ENCODE measurements around the gene TMEM121.
"Not testable (repeated sequence)": the region's sequence is repeated elsewhere in the genome, so short reads cannot be mapped to it uniquely, and the experiment has no call there.

Gene TMEM121

DNA sequence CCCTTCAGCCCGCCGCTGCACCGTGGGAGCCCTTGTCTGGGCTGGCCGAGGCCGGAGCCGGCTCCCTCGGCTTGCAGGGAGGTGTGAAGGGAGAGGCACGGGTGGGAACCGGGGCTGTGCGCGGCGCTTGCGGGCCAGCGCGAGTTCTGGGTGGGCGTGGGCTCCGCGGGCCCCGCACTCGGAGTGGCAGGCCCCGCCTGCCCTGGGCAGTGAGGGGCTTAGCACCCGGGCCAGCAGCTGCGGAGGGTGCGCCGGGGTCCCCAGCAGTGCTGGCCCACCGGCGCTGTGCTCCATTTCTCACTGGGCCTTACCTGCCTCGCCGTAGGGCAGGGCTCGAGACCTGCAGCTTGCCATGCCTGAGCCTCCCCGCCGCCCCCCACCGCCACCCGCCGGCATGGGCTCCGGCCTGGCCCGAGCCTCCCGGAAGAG lies 21.4 kb downstream of the TMEM121 start:
- TF ChIP-seq POLR2A (IDR thresholded peaks at IDR 0.05; ENCODE audit: low read length) (no peak), GATA1 (IDR thresholded peaks at IDR 0.05; ENCODE audit: low read depth, low read length) (no peak)
- no peak for DNase-seq

DNA sequence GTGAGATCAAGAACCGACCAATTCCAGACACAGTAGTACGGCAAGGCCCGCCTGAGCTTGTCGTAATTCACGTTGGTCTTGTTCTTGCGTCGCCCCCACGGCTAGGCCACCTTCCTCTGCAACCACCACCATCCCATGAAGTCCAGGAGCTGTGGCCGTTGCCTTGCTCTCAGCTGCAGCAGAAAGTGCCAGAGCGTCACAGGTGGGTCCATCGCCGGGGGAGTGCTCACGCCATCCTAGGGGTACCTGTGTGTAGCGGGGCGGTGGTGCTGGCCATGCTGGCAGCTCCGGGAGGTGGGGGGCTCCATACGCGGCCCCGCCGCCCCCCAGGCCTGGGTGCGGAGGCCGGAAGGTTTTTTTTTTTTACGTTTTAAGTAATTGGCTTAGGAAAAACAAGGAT lies 23.1 kb downstream of the TMEM121 start:
- no peak for DNase-seq
- TF ChIP-seq POLR2A (IDR thresholded peaks at IDR 0.05; ENCODE audit: low read length) (no peak), GATA1 (IDR thresholded peaks at IDR 0.05; ENCODE audit: low read depth, low read length) (no peak)

DNA sequence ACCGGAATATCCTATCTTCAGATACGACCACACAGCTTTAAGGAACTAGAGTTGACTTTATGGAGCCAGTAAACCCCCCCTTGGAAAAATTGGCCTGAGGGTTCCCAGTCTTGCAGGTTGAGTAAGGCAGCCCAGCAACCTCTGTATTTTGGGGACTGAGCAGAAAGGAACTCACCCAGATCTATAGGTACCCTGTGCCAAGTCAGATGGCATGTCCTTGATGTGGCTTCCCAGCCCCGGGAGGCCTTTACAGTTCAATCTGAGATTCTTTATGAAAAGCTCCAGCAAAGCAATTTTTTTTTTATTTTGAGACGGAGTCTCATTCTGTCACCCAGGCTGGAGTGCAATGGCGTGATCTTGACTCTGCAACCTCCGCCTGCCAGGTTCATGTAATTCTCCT lies 27.6 kb downstream of the TMEM121 start:
- no peak for DNase-seq
- TF ChIP-seq GATA1 (IDR thresholded peaks at IDR 0.05; ENCODE audit: low read depth, low read length) (no peak), POLR2A (IDR thresholded peaks at IDR 0.05; ENCODE audit: low read length) (no peak)

DNA sequence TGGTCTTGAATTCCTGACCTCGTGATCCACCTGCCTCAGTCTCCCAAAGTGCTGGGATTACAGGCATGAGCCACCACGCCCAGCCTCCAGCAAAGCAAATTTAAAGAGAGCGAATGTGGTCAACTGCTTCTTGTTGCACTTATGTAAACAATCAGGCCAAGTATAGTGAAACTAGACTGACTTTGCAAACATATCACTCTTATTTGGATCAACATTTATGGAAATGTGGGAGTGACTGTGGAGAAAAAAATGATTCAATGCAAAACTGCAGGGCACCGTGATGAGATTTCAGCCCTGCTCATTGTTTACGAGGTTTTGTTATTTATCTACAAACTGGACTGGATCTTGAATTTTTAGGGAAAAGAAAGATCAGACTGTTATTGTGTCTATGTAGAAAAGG lies 28.1 kb downstream of the TMEM121 start:
- DNase-seq, result no peak
- no peak for TF ChIP-seq POLR2A (IDR thresholded peaks at IDR 0.05; ENCODE audit: low read length)
- no peak for TF ChIP-seq GATA1 (IDR thresholded peaks at IDR 0.05; ENCODE audit: low read depth, low read length)

DNA sequence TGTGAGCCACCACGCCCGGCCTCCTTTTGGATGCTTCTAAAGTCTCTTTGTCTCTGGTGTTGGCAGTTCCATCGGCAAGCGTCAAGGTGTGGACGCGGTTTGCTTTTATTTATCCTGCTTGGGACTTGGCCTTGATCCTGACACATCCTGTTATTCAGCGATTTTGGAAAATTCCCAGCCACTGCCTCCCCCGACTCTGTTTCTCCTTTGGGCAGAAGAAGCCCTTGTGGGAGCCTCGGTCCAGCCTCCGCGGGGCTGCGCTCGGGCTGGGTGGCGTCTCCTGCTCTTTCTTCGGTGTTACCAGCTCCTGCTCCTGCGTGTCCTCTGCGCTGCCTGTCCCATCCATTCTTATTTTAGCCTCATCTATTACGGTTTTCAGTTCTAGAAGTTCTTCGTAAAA lies 31.3 kb downstream of the TMEM121 start:
- not testable (repeated sequence) for DNase-seq

DNA sequence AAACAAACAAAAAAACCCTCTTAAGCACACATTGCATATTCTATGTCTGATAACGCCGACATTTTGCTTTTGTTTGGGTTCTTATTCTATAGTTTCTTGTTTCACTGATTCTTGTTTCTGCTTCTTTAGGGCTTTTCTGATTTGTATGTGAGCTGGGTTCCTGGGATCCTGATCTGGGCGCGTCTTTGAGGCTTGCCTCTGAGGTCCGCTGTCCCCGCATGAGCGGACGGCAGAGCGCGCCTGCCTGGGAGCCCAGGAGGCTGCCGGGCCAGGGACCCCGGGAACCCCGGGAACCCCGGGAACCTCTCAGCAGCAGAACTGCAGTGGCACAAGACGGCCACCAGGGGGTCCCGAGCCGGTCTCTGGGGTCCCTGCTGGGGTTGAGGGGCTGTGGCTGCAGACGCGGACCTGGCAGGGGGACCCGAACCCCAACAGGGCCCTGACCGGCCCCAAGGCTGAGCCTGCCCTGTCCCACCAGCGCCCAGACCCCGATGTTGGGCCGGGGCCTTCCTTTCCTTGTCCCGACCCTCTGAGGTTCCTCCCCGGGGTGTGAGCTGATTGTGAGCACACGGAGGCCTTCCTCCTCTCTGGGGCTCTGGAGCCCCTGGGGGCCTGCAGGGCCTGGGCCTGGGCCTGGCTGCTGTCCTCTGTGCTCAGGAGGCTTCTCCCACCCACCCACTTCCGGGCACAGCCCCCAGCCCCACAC lies 32.2 kb downstream of the TMEM121 start:
- not testable (repeated sequence) for DNase-seq

DNA sequence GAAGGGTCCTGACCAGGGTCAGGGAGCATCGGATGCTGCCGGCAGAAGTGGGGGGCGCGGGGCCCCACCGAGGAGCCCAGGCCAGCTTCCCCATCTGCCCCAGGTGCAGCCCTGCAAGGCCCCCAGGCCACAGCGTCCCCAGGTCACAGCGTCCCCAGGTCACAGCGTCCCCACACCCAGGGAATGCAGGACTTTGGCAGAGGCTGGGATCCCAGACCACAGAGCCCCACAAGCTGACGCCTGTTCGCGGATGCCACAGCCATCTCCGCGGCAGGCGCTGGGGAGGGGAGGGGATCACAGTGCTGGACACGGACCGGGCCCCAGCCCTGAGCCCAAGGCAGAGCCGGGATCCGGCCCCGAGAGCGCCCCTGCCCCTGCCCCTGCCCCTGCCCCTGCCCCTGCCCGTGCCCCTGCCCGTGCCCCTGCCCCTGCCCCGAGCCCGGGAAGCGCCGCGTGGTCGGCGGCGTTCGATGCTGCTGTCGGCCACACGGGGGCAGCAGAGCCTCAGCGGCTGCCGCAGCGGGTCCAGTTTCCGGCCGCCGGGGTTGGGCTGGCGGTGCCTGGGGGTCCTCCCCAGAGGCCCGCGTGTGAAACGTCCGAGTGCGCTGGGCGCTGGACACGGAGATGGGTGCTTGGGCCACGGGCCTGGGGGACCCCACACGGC lies 33.1 kb downstream of the TMEM121 start:
- DNase-seq, result not testable (repeated sequence)

DNA sequence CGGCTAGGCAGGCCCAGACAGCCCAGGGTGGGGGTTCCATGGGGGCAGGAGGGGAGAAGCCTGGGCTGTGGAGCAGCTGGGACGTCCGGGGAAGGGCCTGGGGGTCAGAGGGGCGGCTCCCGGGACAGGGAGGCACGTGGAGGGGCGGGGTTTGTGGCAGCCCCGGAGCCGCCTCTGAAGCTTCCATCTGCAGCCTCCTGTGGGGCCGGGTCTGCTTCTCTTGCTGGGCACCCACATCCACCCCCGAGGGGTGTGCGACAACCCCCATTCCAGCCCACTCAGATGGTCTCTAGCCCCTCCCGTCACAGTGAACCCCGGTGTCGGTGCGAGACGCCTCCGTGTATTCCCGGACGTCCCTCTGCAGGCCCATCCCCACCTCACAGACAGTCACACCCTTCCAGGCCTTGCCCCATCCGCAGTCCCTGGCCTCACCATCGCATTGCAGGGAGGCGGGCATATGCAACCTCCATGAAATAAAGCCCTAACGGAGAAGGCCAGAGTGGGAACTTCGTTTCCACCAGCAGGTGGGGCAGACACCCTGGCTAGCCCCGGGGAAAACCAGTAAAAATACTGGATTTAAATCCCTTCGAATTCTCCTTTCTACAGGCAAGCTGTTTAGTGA lies 33.8 kb downstream of the TMEM121 start:
- not testable (repeated sequence) for DNase-seq

DNA sequence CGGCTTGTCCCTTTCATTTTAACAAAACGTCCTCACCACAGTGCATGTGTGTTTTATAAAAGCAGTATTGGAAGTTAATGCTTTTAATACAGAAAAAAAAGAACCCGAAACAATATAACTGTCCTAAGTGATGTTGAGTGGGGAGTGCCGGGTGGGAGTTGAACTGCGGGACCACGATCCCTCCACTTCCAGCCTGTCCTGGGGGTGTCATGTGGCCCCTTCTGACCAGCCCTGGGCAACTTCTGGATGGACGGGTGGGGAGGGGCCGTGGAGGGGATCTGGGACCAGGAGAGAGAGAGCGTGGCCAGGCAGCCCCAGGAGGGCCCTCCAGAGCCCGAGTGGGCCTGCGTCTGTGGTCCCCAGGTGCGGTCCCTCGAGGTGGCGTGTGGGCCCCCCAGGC lies 35.0 kb downstream of the TMEM121 start:
- DNase-seq, result not testable (repeated sequence)

DNA sequence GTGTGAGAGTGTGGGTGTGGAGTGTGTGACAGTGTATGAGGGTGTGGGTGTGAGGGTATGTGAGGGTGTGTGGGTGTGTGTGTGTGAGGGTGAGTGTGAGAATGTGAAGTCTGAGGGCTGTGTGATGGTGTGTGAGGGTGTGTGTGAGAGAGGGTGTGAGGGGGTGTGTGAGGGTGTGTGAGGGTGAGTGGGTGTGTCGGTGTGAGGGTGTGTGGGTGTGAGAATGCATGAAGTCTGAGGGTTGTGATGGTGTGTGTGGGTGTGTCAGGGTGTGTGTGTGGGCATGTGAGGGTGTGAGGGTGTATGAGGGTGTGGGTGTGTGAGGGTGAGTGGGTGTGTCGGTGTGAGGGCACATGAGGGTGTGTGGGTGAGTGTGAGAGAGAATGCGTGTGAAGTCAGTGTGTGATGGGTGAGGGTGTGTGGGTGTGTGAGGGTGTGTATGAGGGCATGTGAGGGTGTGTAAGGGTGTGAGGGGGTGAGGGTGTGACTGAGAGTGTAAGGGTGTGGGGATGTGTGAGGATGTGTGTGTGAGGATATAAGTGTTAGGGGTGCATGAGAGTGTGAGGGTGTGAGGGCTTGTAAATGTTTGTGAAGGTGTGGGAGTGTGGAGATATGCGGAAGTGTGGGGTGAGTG lies 36.4 kb downstream of the TMEM121 start:
- TF ChIP-seq POLR2A (IDR thresholded peaks at IDR 0.05; ENCODE audit: low read length) (no peak), GATA1 (IDR thresholded peaks at IDR 0.05; ENCODE audit: low read depth, low read length) (no peak)
- no peak for DNase-seq

DNA sequence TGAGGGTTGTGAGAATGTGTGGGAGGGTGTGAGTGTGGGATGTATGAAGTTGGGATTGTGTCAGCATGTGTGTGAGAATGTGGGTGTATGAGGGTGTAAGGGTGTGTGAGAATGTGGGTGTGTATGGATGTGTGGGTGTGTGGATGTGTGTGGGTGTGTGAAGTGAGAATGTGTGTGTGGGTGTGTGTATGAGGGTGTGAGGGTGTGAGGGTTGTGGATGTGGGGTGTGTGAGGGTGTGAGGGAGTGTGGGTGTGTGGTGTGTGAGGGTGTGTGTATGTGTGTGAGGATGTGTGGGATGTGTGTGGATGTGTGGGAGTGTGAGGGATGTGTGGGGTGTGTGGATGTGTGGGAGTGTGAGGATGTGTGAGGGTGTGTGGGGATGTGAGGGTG lies 37.0 kb downstream of the TMEM121 start:
- no peak for DNase-seq
- TF ChIP-seq GATA1 (IDR thresholded peaks at IDR 0.05; ENCODE audit: low read depth, low read length), result no peak
- no peak for TF ChIP-seq POLR2A (IDR thresholded peaks at IDR 0.05; ENCODE audit: low read length)

DNA sequence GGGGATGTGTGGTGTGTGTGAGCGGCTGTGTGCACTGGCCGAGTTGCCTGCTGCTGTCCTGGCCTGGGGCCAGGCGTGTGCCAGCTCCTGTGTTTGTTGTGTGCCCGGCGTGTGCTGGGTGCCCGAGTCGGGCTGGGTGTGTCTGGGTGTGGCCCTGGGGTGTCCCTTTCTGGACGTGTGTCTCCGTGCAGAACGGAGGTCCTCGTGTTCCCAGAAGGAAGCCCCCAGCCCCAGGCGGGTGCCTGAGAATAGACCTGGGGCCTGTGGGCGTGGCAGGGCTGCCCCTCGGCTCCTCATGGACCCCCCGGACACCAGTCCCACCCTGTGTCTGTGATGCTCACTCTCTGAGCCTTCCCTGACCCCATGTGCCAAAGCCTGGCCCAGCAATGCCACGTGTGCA lies 38.2 kb downstream of the TMEM121 start:
- DNase-seq, result not testable (repeated sequence)

DNA sequence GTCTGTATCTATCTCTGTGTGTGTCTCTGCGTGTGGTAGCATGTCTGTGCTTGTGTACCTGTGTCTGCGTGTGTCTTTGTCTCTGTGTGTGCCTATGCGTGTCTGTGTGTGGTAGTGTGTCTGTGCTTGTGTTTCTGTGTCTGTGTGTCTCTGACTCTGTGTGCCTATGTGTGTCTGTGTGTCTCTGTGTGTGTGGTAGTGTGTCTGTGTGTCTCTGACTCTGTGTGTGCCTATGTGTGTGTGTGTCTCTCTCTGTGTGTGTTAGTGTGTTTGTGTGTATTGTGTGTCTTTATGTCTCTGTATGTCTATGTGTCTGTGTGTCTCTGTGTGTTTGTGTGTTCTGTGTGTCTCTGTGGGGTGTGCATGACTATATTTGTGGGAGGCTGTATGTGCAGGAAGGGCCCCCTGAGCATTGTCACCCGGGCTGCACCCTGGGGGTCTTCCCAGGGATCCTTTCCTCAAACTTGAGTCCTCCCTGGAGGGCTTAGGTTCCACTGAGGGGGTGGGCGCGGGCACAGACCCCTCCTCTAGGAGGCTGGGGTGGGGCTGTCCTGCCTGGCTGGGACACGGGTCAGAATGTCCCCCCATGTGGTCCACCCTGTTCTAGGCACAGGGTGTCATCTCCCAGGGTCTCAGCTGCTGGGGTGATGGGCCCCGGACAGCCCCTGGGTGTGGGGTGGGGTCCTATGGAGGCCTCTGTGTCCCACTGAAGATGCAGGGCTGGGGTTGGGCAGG lies 39.0 kb downstream of the TMEM121 start:
- not testable (repeated sequence) for DNase-seq

DNA sequence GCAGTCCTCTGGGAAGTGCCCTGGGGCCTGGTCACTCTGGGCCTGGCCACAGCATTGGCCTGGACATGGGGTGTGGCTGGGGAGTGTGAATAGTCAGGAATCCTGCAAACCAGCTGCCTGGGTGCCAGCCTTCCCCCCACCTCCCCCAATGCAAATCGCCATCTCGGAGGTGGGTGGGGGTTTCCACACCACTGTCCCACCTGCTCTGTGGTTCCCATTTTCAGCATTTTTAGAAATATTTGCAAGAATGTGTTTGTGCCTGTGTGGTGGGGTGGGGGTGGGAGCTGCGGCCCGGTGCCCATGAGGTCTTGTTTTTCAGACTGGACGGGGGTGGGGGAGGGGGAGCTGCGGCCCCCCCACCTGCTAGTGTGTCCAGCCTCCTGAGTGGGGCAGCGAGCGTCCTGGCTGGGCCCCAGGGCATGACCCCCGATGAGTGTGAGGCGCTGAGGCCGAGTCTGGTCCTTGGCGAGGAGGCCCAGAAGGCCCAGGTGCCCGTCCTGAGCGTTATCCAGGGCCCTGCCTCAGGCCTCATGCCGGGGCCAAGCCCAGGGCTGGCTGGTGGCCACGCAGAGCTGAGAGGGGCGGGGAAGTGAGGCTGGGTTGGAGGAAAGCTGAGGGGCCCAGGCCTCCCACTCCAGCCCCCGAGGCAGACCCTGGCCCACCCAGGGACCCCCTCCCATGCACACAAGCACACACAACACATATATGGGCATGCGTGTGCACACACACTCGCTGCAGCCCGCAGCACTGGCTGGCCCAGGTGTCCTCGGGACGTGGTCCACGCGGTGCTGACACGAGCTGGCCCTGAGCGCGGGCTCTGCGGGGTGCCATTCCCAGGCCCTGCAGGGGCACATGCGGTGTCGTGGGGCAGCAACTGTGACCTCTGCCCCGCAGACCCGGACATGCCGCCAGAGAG lies 40.1 kb downstream of the TMEM121 start:
- DNase-seq, result not testable (repeated sequence)

DNA sequence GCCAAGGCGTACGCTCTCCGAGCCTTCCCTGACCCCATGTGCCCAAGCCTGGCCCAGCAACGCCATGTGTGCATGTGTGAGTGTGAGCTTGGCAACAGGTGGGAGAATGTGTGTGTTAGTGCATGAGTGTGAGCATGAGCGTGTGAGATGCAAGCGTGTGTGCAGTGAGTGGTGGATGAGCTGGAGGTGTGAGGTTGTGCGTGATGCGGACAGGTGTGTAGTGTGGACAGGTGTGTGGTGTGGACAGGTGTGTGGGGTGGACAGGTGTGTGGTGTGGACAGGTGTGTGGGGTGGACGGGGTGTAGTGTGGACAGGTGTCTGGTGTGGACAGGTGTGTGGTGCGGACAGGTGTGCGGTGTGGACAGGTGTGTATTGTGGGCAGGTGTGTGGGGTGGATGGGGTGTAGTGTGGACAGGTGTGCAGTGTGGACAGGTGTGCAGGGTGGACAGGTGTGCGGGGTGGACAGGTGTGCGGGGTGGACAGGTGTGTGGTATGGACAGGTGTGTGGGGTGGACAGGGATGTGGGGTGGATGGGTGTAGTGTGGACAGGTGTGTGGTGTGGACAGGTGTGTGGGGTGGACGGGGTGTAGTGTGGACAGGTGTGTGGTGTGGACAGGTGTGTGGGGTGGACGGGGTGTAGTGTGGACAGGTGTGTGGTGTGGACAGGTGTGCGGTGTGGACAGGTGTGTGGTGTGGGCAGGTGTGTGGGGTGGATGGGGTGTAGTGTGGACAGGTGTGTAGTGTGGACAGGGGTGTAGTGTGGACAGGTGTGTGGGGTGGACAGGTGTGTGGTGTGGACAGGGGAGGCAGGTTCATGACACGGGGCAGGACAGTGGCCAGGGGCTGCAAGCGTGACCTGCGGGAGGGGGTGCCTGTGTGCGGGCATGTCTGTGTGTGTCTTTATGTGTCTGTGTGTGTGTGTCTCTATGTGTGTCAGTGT lies 41.1 kb downstream of the TMEM121 start:
- not testable (repeated sequence) for DNase-seq

DNA sequence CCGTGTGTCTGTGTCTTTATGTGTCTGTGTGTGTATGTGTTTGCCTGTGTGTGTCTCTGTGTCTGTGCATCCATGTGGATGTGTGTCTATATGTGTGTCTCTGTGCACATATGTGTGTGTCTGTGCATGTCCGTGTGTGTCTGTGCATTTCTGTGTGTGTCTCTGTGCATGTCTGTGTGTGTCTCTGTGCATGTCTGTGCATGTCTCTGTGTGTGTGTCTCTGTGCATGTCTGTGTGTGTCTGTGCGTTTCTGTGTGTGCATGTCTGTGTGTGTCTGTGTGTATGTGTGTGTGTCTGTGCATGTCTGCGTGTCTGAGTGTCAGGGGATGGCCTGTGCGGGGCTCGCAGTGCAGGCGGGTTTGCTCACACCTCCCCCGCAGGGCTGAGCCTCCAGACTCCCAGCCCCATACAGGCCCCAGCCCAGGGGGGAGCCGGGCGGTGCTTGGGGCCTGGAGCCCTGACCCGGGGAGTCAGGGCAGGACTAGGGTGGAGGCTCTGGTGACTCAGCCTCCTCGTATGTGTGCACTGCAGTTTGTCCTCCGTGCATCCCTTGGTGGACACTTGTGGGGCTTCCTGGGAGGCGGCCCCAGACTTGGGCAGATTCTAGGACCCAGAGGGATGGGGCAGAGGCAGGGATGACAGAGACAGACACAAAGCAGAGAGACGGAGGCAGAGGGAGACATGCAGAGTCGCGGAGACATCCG lies 41.9 kb downstream of the TMEM121 start:
- DNase-seq, result peak in 1 of 2 experiments; percentile 52
